ENCODE data around the gene HAGHL. TPM values are rescaled to one million over a fixed set of nuclear protein-coding genes. Genes with fewer than 3 reads are reported as not detected.

Gene HAGHL
- total and polyA plus RNA-seq, 7 experiments from 2014 or later: 0.72 to 14.6 (median 9.4) TPM

DNA sequence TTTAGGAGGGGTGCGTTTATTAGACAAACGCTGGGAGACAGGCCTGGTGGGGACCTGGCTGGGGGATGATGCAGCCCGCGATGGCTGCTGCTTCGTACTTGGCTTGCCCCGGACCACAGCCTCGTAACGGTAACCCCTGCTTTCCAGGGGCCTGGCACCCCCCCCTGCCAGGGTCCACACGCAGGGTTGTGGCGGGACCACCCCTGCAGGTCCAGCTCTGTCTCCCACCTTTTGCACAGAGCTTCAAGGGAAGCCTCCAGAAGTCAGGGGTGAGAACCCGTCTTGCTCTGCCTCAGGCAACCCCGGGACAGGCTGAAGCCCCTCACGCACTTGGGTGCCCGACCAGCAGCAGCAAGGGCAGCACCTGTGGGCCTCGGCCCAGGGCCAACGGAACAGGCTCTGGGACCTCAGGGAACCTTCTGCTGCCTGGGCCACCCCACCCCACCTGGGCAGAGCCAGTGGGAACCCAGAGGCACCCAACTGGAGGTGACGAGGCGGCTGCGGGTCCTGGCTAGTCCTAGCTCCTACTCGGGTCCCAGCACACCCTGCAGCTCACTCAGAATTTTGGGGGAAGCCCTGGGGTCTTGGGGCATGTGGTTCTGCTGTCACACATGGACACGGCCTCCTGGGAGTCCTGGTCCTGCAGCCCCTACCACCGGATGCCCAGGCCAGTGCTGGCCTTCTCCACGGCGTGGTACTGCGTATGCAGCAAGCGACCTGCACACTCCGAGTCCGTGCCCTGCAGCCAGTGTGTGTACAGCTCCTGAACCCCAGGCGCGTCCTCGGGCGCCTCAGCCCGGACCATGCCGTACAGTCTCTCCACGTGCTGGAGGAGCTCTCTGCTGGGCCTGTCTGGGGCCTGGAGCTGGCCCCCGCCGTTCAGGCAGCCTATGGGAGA is 3.1 kb downstream of the HAGHL start:
- Mint-ChIP-seq H3K27ac (no peak overlapping the region), H3K27me3 (peaks cover 0 to 6% (median 0%) of the 10 kb centered on the region in 5 donors), H3K9me3 (no peaks in the 10 kb centered on the region), H3K4me3 (peak overlapping the region in 2 of 10 donors; percentile 16 to 44), H3K4me1 (peaks cover 0 to under 1% (median 0%) of the 10 kb centered on the region in 7 donors), H3K36me3 (no peaks in the 10 kb centered on the region)
- H3K27me3 ChIP-seq (ENCODE audit: control insufficient read depth in 2 of 2, insufficient read depth in 2 of 2, low read length in 2 of 2): no peaks in the 10 kb centered on the region
- intact Hi-C loops (cut with micrococcal nuclease): loop anchor here in 1 of 2 donors (5.0 kb wide), 1 partner anchor 593 kb away; the partner anchor contains the start of gene NPRL3
- no peak overlapping the region for H3K4me3 ChIP-seq (ENCODE audit: low read length)
- ATAC-seq (no peak), DNase-seq (no peak)
- peaks cover 0 to 28% (median 4%) of the 10 kb centered on the region in 3 experiments for H3K36me3 ChIP-seq (ENCODE audit: control insufficient read depth in 2 of 3, insufficient read depth in 3 of 3, low read length in 3 of 3)
- CTCF ChIA-PET: interaction anchor here (0.5 to 1.4 kb wide), 3 partner anchors 10 to 20 kb away, joined by 3 read pairs; partner anchors contain the start of gene CIAO3
- H3K9me3 ChIP-seq (ENCODE audit: control insufficient read depth in 2 of 3, low read length in 3 of 3): no peaks in the 10 kb centered on the region
- POLR2A ChIA-PET: interaction anchor here (0.5 to 3.8 kb wide), 4 partner anchors 9 to 53 kb away, joined by 3 to 11 read pairs (median 4); partner anchors contain the start of gene ANTKMT
- H3K27ac ChIP-seq (ENCODE audit: low read depth, low read length): no peak overlapping the region
- peaks cover 0 to 12% of the 10 kb centered on the region in 2 donors for H3K4me1 ChIP-seq (ENCODE audit: control insufficient read depth in 2 of 2, insufficient read depth in 2 of 2, low read length in 2 of 2)

DNA sequence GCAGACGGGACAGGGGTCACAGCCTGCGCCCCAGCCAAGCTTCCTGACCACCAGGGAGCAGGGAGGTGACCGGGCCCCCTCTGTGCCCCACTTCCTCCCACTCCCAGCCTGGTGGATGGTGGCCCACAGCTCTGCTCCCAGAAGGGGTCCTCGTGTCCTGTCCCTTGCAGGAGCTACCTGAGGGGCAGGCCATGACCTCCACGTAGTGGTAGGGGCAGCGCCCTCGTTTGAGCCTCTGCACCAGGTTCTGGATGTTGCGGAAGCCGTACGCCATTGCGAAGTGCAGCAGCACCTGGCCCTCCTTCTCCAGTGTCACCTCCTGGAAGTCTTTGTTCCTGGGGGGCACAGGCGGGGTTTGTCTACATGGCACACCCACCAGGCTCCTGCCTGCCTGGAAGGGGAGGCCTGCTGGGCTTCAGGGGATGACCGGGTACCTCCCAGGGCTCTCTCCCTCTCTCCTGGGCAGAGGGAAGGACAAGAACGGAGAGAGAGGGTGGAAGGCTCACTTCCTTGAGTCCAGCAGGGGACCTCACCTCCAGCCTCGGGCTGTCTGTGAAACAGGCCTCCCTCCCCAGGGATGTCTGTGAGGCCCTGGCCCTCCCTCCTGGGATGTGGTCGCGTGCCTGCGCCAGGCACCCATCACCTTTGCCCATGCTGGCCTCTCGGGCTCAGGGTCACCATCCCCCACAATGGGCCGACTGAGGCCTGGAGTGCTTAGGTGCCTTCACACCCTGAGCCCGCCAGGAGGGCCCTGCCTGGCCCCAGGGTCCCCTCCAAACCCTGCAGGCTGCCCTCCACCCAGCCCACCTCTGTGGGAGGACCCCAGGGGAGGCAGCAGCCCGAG is 4.0 kb downstream of the HAGHL start:
- no peak overlapping the region for H3K4me3 ChIP-seq (ENCODE audit: low read length)
- no peak for ATAC-seq
- DNase-seq: no peak
- H3K4me1 ChIP-seq (ENCODE audit: control insufficient read depth in 2 of 2, insufficient read depth in 2 of 2, low read length in 2 of 2): peaks cover 0 to 12% of the 10 kb centered on the region in 2 donors
- peaks cover 0 to 3% (median 0%) of the 10 kb centered on the region in 5 donors for H3K27me3 Mint-ChIP-seq
- H3K4me1 Mint-ChIP-seq: peaks cover 0 to 8% (median 0%) of the 10 kb centered on the region in 7 donors
- H3K27ac ChIP-seq (ENCODE audit: low read depth, low read length): no peak overlapping the region
- H3K36me3 Mint-ChIP-seq: peaks cover 0 to 5% (median 3%) of the 10 kb centered on the region in 5 donors
- no peak overlapping the region for H3K27ac Mint-ChIP-seq
- ChIA-PET CTCF (interaction anchor here (0.5 to 3.5 kb wide), 4 partner anchors 9 to 20 kb away, joined by 3 to 12 read pairs (median 3); partner anchors contain the start of gene CIAO3), POLR2A (interaction anchor here (3.8 kb wide), 1 partner anchor 10 kb away, joined by 11 read pairs; the partner anchor contains the start of gene ANTKMT)
- H3K9me3 Mint-ChIP-seq: no peaks in the 10 kb centered on the region
- no peaks in the 10 kb centered on the region for H3K27me3 ChIP-seq (ENCODE audit: control insufficient read depth in 2 of 2, insufficient read depth in 2 of 2, low read length in 2 of 2)
- peaks cover 0 to 36% (median 5%) of the 10 kb centered on the region in 3 experiments for H3K36me3 ChIP-seq (ENCODE audit: control insufficient read depth in 2 of 3, insufficient read depth in 3 of 3, low read length in 3 of 3)
- H3K4me3 Mint-ChIP-seq: no peak overlapping the region
- no peaks in the 10 kb centered on the region for H3K9me3 ChIP-seq (ENCODE audit: control insufficient read depth in 2 of 3, low read length in 3 of 3)
- intact Hi-C loops (cut with micrococcal nuclease): no loop called here

DNA sequence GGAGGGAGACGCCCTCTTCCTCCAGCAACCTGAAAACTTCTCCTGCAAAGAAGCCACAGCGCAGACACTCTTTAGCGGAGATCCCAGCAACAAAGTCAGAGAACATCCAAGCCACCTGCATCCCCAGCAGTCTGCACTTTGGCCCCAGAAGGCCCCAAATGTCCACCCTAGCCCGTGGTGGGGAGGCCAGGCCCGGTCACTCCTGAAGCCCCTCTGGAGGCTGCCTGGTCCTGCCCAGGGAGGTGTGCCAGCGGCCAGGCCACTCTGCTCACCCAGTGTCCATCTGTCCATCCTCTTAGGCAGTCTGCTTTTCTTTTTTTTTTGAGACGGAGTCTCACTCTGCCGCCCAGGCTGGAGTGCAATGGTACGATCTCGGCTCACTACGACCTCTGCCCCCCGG is 5.4 kb downstream of the HAGHL start:
- Histone ChIP-seq H3K4me3 (ENCODE audit: low read length) (no peak overlapping the region), H3K27me3 (ENCODE audit: control insufficient read depth in 2 of 2, insufficient read depth in 2 of 2, low read length in 2 of 2) (no peaks in the 10 kb centered on the region), H3K4me1 (ENCODE audit: control insufficient read depth in 2 of 2, insufficient read depth in 2 of 2, low read length in 2 of 2) (peaks cover 0 to 3% of the 10 kb centered on the region in 2 donors), H3K36me3 (ENCODE audit: control insufficient read depth in 2 of 3, insufficient read depth in 3 of 3, low read length in 3 of 3) (peaks cover 0 to 50% (median 7%) of the 10 kb centered on the region in 3 experiments), H3K27ac (ENCODE audit: low read depth, low read length) (no peak overlapping the region), H3K9me3 (ENCODE audit: control insufficient read depth in 2 of 3, low read length in 3 of 3) (no peaks in the 10 kb centered on the region)
- peaks cover 0 to 12% (median 0%) of the 10 kb centered on the region in 7 donors for H3K4me1 Mint-ChIP-seq
- no peaks in the 10 kb centered on the region for H3K9me3 Mint-ChIP-seq
- DNase-seq (no peak), ATAC-seq (no peak)
- peaks cover 0 to 9% (median 3%) of the 10 kb centered on the region in 5 donors for H3K36me3 Mint-ChIP-seq
- H3K27me3 Mint-ChIP-seq: no peaks in the 10 kb centered on the region
- H3K4me3 Mint-ChIP-seq: no peak overlapping the region
- intact Hi-C loops (cut with micrococcal nuclease): no loop called here
- ChIA-PET POLR2A (interaction anchor here (3.8 kb wide), 1 partner anchor 12 kb away, joined by 11 read pairs; the partner anchor contains the start of gene ANTKMT), CTCF (interaction anchor here (0.6 to 3.5 kb wide), 4 partner anchors 11 to 328 kb away, joined by 3 to 12 read pairs (median 4); partner anchors contain the start of gene ANTKMT)
- H3K27ac Mint-ChIP-seq: no peak overlapping the region

DNA sequence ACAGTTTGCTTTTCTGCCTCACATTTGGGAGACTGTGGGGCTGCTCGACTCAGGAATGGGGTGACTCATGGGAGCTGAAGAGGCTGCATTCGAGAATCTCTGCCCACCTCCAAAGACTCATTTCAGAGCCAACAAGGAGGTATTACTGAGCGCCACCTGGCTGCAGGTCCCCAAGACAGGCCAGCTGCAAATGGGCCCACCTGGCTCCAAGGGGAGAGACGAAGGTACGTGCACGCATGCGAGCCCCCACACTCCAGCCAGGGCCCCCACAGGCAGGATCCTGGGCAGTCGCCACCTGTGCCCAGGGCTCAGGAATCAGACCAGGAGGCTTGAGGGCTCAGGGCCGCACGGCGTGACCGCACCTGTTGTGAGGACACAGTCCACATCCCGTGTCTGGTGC is 6.0 kb downstream of the HAGHL start:
- no peaks in the 10 kb centered on the region for H3K9me3 ChIP-seq (ENCODE audit: control insufficient read depth in 2 of 3, low read length in 3 of 3)
- ChIA-PET POLR2A (no interaction called here), CTCF (interaction anchor here (0.8 to 3.5 kb wide), 5 partner anchors 12 to 22 kb away, joined by 3 to 12 read pairs (median 3); partner anchors contain the start of gene ANTKMT)
- peaks cover 0 to 15% (median 0%) of the 10 kb centered on the region in 7 donors for H3K4me1 Mint-ChIP-seq
- no peaks in the 10 kb centered on the region for H3K27me3 Mint-ChIP-seq
- no peak overlapping the region for H3K4me3 ChIP-seq (ENCODE audit: low read length)
- H3K36me3 Mint-ChIP-seq: peaks cover 0 to 12% (median 3%) of the 10 kb centered on the region in 5 donors
- no peak overlapping the region for H3K27ac Mint-ChIP-seq
- no peaks in the 10 kb centered on the region for H3K4me1 ChIP-seq (ENCODE audit: control insufficient read depth in 2 of 2, insufficient read depth in 2 of 2, low read length in 2 of 2)
- no peak for ATAC-seq
- peaks cover 0 to 57% (median 7%) of the 10 kb centered on the region in 3 experiments for H3K36me3 ChIP-seq (ENCODE audit: control insufficient read depth in 2 of 3, insufficient read depth in 3 of 3, low read length in 3 of 3)
- no peaks in the 10 kb centered on the region for H3K9me3 Mint-ChIP-seq
- DNase-seq: no peak
- no peaks in the 10 kb centered on the region for H3K27me3 ChIP-seq (ENCODE audit: control insufficient read depth in 2 of 2, insufficient read depth in 2 of 2, low read length in 2 of 2)
- intact Hi-C loops (cut with micrococcal nuclease): loop anchor here in 1 of 2 donors (1.0 kb wide), 1 partner anchor 22 kb away; no protein-coding TSS in a partner anchor
- H3K27ac ChIP-seq (ENCODE audit: low read depth, low read length): no peak overlapping the region
- H3K4me3 Mint-ChIP-seq: no peak overlapping the region

DNA sequence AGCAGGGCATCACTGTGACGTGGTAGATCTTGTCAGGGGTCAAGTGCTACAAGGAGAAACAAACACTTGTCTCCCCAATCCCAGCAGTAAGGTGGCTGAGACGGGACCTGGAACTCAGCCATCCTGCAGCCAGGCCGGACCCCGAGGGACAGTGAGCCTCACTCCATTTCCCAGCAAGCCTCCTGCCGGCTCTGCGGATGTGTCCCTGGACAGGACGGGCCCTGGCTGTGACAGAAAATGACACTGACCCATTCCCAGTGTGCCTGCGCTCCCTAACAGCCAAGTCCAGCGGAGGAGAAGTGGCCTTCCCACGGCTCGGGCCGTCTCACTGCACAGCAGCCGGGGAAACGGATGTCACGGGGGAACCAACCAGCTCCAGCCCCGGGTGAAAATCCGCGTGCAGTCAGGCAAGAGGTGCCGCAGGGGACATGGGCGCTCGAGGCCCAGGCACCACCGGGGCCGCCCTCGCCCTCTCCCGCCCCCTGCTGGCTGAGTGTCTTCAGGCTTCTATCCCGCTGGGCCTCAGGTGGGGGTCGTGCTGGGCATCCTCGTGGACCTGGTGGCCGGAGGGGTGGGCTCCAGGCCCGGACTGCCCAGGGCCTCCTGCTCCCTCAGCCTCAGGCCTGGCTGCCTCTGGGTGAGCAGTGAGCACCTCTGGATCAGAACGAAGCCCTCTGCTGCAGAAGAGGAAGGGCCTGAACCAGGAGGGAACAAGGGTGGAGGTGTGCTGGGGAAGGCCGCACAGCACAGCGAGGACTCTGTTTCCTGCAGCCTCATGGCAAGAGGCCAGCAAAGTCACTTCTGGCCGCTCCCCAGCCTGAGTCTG is 6.7 kb downstream of the HAGHL start:
- CTCF ChIA-PET: interaction anchor here (0.8 to 3.5 kb wide), 5 partner anchors 12 to 23 kb away, joined by 3 to 12 read pairs (median 3); partner anchors contain the start of gene ANTKMT
- H3K4me1 ChIP-seq (ENCODE audit: control insufficient read depth in 2 of 2, insufficient read depth in 2 of 2, low read length in 2 of 2): no peaks in the 10 kb centered on the region
- H3K36me3 ChIP-seq (ENCODE audit: control insufficient read depth in 2 of 3, insufficient read depth in 3 of 3, low read length in 3 of 3): peaks cover 0 to 59% (median 7%) of the 10 kb centered on the region in 3 experiments
- intact Hi-C loops (cut with micrococcal nuclease): loop anchor here in 1 of 2 donors (1.0 kb wide), 1 partner anchor 22 kb away; no protein-coding TSS in a partner anchor
- H3K27ac ChIP-seq (ENCODE audit: low read depth, low read length): no peak overlapping the region
- POLR2A ChIA-PET: interaction anchor here (1.2 kb wide), 1 partner anchor 8 kb away, joined by 3 read pairs; the partner anchor contains the start of gene CCDC78
- no peak overlapping the region for H3K4me3 ChIP-seq (ENCODE audit: low read length)
- Mint-ChIP-seq H3K4me1 (peaks cover 0 to 15% (median 0%) of the 10 kb centered on the region in 7 donors), H3K27me3 (no peaks in the 10 kb centered on the region), H3K36me3 (peaks cover 0 to 13% (median 3%) of the 10 kb centered on the region in 5 donors), H3K27ac (no peak overlapping the region), H3K4me3 (no peak overlapping the region), H3K9me3 (no peaks in the 10 kb centered on the region)
- H3K9me3 ChIP-seq (ENCODE audit: control insufficient read depth in 2 of 3, low read length in 3 of 3): no peaks in the 10 kb centered on the region
- ATAC-seq (peak; percentile 63), DNase-seq (peak in 1 of 9 donors; percentile 22)
- no peaks in the 10 kb centered on the region for H3K27me3 ChIP-seq (ENCODE audit: control insufficient read depth in 2 of 2, insufficient read depth in 2 of 2, low read length in 2 of 2)

Measured in naive thymus-derived CD4-positive, alpha-beta T cell (primary cell).